GM18499 (cell line): Measurements from ENCODE around the gene C15orf62.

Experiments used
- ATAC-seq: cut with Tn5 transposase; IDR thresholded peaks from one replicate; pipeline ENCODE4 v1.9.1; 2021; ENCODE audit warnings: moderate number of reproducible peaks; ENCODE audit not compliant: insufficient read depth, unreplicated experiment

C15orf62 gene

GRCh38 chr15:40769274-40770146 lies at the start of gene C15orf62:
TSS of gene C15orf62 (plus strand) at chr15:40769980. CDS start at chr15:40770496, 516 bp downstream.
- ATAC-seq = no peak

- no peak for ATAC-seq
Observed at GRCh38 chr15:40721701-40722100, 48.1 kb upstream of the C15orf62 start.

- no peak for ATAC-seq
Observed at GRCh38 chr15:40722354-40722753, 47.4 kb upstream of the C15orf62 start.

GRCh38 chr15:40722934-40723333 lies 46.8 kb upstream of the C15orf62 start:
- ATAC-seq = no peak

- no peak for ATAC-seq
Observed at GRCh38 chr15:40723919-40724318, 45.9 kb upstream of the C15orf62 start.

GRCh38 chr15:40731034-40731433 lies 38.7 kb upstream of the C15orf62 start:
- no peak for ATAC-seq

- no peak for ATAC-seq
Observed at GRCh38 chr15:40736575-40736974, 33.2 kb upstream of the C15orf62 start.

- ATAC-seq = no peak
Observed at GRCh38 chr15:40737048-40737447, 32.7 kb upstream of the C15orf62 start.

GRCh38 chr15:40739047-40739446 lies 30.7 kb upstream of the C15orf62 start:
- ATAC-seq = no peak

GRCh38 chr15:40739854-40740253 lies 29.9 kb upstream of the C15orf62 start:
- no peak for ATAC-seq

- no peak for ATAC-seq
Observed at GRCh38 chr15:40743485-40743901, 26.3 kb upstream of the C15orf62 start.

GRCh38 chr15:40743921-40744814 lies 25.6 kb upstream of the C15orf62 start:
- no peak for ATAC-seq

GRCh38 chr15:40744815-40745152 lies 25.0 kb upstream of the C15orf62 start:
- no peak for ATAC-seq

GRCh38 chr15:40746916-40747418 lies 22.8 kb upstream of the C15orf62 start:
- ATAC-seq = no peak

- ATAC-seq = no peak
Observed at GRCh38 chr15:40747685-40748631, 21.8 kb upstream of the C15orf62 start.

GRCh38 chr15:40749151-40749630 lies 20.6 kb upstream of the C15orf62 start:
- no peak for ATAC-seq

GRCh38 chr15:40750885-40751284 lies 18.9 kb upstream of the C15orf62 start:
- no peak for ATAC-seq

GRCh38 chr15:40751745-40752144 lies 18.0 kb upstream of the C15orf62 start:
- ATAC-seq = no peak

- no peak for ATAC-seq
Observed at GRCh38 chr15:40754574-40754882, 15.3 kb upstream of the C15orf62 start.
